HG03095 (cell line): ENCODE data around the gene SUGCT.

Experiments
- ATAC-seq: cut with Tn5 transposase; IDR thresholded peaks from one replicate; pipeline ENCODE4 v1.9.1; 2021; ENCODE audit warnings: moderate library complexity; ENCODE audit not compliant: unreplicated experiment

Gene SUGCT

DNA sequence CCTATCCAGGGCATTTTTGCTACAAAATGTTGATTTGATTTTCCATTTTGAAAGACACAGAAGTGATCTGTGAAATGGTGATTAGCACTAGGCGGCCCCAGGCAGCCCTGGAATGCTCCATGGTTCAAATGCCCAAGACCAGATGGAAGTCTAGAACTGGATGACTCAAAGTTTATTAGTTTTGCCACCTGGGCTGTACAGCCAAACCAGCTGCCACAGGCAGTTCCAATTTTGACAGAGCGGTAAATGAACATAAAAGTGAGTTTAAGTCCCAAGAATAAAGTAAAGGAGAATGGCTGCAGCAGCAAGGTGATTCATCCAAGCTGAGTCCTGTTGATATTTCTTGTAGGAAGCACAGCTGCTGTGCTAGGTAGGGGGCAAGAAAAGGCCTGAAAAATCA, 180.5 kb downstream of the SUGCT start:
- ATAC-seq = no peak

DNA sequence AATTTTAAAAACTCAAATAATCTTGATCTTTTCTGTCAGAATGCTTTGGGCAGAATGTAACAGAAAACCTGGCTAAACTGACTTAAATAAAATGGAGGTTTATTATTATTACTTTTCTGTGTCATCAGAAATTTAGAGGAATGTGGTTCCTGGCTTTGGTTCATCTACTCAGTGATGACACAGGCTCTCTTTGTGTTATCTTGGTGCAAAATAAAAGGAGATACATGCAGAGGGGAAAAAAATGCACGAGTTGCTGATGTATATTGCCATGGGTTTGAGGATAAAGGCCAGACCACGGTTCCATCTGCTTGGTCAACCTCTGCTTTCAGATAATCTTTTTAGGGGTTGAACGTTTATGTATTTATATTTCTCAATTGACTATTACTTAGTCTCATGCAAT, 181.4 kb downstream of the SUGCT start:
- ATAC-seq = no peak

DNA sequence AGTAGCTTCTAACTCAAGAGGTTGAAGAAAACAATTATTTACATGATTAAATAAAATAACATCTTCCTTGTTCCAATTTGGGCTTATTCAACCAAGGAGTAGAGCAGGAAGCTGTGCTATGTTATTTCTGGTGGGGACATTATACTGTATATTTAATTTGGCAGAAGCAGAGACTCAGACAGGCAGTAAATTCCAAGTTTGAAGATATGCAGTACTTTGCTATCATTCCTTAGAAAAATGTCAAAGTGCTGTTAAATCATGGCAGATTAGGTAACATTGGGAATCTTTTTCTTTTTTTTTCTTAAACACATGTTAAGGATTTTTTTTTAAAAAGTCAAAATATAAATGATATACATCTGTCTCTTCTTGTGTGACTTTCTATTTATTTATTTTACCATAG, 190.1 kb downstream of the SUGCT start:
- no peak for ATAC-seq

DNA sequence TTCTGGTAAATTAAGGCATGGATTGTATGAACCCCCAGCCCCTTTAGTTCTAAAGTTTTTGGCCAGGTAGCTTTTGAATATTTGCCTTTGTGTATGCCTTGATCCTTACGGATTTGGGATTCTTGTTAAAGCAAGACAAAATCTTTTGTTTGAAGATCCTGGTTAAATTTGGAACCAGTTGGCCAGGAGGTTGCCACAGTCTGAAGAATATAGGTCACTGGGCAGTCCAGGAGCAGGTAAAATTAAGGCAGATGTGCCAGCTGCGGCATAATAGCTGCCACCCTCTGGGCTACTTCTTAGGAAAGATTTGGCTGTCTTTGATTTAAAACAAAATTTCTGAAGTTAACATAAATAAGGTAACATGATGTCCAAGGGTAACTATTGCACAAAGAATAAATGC, 192.3 kb downstream of the SUGCT start:
- no peak for ATAC-seq

DNA sequence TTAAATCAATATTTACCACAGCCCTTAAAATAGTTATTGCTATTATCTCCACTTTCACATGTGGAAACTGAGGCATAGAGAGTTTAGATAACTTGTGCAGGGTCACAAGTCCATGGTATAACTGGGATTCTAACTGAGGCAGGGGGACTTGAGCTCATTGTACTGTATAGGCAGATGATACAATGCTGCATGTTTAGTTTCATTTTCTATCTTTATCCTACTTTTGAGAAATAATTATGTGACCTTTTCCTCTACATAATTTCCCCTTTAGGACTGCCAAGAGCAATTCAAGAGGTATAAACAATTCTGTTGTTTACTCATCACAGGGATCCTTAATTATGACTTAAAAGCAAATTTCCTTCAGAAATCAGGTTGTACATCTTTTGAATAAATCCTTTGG, 193.1 kb downstream of the SUGCT start:
- ATAC-seq = no peak

DNA sequence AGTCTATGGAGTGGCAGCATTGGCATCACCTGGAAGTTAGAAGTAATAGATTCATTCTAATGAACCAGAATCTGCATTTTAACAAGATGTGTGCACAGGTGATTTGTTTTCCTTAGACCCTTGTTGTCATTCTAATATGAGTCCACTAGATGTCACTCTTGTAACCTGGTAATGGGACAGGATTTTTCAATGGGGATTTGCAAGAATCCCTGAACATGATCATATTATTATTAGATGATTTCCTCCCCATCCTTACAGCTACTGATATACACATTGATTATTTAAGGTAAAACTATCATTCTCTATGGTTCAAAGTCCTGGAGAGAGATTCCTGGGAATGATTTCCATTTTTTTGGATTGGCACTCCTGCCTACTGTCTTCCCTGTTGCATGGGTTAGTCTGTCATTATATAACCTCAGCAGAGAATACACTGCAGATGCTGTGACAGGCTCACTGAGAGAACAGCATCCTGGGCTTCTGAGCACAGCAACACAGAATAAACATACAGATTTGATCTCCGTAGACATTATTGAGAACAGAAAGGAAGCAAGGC, 194.9 kb downstream of the SUGCT start:
- no peak for ATAC-seq

DNA sequence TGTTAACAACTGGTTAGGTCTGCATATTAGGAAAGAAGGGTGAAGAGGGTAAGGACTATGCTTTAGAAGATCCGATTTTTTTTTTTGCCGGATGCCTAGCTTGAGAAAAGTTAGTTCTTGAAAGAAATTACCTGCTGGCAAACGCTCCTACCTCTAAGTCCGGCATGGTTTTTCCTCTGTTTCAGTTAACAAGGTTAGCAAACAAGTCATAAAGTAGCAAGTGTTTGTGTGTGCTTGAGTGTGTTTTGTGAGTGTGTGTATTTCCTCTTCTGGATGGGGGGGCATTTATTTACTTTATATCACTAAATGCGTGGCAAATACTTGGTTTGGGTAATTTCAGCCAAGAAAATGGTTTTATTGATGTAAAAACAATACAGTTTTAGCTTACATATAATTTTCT, 195.6 kb downstream of the SUGCT start:
- ATAC-seq = no peak

DNA sequence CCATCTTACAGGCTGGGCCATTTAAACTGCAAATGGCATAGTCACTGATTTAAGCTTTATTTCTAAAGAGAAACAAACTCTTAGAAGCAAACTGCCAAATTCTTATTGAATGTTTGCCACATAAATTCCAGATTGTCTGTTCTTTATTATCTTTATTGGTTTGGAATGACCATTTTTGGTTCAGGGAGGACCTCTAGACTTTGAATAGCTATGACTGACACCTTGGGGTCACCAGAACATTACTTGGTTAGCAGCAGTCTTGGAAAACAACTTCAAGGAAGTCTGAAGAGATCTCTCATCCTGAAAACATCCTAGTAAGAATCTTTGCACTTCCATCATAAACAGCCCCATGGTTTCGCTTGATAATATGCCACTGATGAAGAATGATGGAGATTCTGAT, 197.1 kb downstream of the SUGCT start:
- ATAC-seq = no peak

DNA sequence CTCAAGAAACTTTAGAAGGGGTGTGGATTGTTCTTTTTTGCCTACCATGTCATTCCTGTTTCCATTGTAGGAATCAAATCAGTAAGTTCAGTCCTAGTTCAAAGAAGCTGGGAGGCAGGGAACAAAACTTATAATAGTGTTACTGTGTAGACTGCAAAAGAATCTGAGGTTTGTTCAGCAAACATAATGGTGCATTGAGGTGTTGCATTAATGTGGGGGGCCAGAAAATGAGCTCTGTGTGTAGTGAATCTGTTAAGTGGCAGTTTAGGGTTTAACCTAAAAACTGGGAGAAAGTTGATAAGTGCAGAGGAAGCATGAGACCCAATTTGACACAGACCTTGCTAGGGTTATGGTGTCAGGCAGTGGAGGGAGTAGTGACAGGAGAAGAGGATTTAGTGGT, 197.7 kb downstream of the SUGCT start:
- ATAC-seq = no peak

DNA sequence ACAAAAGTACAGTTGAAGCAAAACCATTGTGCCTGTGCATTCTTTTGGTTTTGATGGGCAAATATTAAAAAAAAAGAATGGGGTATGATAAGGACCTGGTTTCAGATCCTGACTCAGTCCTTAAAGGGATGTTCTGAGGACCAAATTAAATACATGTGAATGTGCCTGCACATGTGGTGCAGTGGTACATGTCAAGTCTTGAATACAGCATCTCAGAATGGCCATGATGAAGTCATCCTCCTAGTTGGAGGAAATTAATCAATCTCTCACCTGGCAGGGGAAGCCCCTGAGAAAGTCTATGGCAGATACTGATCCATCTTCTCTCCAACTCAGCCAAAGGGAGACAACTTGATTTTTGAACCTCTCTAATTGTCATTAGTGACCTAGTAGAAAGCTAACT, 207.0 kb downstream of the SUGCT start:
- no peak for ATAC-seq

DNA sequence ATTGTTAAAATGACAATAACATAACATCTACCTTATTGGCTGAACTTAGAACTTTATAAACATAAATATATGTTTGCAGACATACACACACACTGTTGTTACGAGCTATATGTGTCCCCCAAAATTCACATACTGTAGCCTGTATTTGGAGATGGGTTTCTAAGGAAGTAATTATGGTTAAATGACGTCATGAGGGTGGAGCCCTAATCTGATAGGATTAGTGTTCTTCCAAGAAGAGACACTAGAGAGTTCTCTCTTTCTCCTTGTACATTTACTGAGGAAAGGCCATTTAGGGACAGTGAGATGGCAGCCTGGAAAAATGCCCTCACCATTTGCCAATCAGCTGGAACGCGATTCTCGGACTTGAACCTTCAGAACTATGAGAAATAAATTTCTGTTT, 211.7 kb downstream of the SUGCT start:
- ATAC-seq = no peak

DNA sequence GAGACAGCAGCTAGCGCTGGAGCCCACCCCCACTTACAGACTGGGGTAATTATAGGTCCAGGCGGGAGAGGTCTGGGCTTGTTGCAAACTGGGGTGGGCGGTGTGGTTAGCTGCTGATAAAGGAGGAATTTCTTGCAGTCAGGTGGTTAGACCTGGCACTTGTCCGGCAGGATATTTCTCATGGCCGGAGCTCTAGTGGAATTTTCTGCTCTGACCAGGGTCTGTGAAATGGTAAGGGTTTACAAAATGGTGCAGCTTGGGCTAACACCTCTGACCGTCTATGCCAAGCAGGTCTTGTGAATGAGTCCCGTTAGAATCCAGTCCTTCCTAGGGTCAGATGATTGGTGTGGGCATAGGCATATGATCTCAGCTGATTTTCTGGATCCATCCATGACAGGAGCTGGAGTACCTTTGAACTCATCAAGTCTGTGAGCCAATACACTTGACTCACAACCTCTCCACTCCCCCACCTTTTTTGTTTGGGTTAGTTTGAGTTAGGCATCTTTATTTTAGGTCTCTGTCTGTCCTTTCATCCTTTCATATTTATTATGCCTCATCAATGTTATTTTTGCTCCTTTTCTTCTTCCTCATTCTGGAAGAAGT, 213.4 kb downstream of the SUGCT start:
- no peak for ATAC-seq

DNA sequence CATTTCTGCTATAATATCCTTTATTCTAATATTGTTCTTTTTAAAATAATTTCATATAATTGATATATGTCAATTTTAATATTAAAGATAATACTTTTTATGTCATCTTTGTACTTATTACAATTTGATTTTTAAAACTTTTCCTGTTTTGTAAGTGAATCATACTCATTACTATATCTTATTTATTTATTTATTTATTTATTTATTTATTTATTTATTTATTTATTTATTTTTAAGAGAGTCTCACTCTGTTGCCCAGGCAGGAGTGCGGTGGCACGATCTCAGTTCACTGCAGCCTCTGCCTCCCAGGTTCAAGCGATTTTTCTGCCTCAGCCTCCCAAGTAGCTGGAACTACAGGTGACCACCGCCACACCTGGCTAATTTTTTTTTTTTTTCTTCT, 215.3 kb downstream of the SUGCT start:
- no peak for ATAC-seq

DNA sequence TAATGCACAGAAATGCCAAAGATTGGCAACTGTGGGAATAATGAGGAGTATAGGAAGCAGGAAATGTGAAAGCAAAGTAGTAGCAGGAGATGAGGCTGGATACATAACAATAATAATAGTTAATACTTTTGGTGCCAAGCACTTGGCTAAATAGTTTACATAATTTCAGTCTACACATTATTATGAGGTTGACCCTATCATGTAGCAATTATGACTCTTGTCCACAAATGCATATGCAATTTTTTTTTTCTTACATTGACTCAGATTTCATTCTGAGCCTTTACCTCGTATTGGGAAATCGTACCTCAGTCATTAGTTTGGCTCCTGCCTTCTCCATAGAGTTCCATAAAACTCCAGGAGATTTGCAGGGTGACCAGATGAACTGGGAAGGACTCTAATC, 219.9 kb downstream of the SUGCT start:
- ATAC-seq = no peak

DNA sequence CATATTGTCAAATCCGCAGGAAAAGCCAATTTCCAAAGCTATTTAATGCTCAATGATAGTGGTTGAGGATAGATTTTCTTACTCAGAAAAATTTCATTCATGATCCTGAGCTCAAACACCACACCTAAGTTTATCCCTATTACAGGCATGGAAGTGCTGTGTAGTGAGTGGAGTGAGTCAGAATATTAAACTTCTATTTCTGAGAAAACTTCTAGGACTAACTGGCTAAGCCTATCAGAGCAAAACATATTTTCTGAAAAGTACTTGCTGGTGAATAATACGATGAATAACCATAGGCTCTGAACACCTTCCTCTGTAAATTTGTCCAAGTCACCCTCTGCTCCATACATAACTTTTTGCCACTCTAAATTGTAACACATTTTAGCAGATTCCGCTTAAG, 221.5 kb downstream of the SUGCT start:
- ATAC-seq = no peak

DNA sequence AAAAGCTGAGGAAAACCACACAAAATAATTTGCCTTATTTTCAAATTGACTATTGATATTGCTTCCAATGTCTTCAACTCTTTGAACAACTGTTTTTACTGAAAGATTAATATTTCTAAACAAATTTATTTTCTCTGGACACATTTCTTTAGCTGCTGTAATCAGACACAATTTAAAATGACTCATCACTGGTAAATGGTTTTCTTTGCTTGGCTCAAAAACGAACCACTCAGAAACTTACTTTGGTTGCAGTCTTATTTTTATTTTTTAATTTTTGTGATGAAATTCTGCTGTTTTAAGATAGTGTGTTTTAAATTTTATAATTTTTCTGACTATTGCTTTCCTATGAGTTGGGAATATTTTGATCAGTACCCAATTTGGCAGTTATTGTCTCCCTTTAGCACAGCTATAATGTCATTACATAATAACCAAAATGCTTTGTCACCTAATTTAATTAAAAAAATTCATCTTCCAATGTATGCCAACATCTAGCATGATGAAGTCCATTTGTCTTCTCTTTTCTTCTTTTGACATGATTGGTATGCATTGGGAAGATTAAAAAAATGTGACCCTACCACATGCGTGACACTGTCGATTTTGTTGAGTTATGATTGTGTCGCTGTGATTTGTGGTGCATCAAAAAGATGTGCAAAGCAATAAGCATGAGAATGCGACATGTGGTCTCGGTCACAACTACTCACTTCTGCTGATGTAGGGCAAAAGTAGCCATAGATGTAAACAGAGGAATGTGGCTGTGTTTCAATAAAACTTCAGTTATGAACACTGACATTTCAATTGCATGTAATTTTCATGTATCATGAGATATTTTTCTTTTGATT, 222.3 kb downstream of the SUGCT start:
- ATAC-seq = no peak

DNA sequence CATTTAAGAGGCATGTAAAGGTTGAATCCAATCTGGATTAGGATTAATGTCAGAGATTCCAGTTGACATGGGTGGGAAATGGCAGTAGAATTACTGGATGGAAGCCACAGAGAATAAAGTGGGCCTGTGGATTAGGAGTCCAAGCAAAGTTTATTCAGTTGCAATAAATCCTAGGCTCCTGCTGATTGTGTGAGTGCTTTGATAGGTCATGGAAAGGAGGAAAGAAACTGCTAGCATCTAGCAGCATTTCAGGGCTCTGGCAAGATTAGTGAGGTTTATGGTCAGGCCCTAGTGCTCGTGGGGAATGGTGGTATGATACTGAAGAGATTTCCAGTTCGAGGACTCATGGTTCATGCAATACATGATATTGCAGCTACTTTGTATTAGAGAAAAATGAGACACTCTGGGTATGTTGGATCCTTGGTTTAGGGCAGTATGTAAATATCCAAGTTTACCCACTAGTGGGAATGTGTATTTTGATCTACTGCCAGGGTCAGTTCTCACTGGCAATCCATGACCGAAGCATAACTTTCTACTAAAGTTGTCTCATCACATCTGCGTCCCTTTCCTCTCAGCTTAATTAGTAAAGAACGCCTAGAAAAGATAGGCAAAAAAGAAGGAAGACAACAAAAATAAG, 235.0 kb downstream of the SUGCT start:
- ATAC-seq = no peak

DNA sequence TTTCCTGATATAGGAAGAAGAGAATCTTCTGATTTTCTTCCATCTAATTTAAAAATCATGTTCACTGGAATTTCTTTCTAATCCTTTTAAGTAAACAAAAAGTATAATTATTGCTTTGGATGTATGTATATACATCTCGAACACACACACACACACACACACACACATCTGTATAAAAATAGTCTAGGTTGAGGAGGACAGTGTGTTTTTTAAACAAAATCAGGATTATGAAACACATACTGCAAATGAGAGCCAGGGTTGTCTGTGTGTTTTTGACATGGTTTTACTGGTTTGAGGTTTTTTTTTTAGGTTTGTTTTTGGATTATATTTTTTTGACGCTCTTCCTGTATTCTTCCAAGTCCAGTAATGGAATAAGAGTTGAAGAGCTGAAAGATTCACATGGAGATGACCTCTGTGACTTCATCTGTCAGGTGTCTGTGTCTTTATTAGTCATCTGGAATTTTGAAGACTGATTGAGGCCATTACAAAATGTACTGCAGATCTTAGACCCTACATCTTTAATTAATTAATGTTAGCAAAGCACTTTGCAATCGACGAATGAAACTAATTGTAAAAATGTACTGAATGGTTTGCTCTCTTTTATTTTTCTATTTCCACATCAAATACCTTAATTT, 237.1 kb downstream of the SUGCT start:
- ATAC-seq = no peak

DNA sequence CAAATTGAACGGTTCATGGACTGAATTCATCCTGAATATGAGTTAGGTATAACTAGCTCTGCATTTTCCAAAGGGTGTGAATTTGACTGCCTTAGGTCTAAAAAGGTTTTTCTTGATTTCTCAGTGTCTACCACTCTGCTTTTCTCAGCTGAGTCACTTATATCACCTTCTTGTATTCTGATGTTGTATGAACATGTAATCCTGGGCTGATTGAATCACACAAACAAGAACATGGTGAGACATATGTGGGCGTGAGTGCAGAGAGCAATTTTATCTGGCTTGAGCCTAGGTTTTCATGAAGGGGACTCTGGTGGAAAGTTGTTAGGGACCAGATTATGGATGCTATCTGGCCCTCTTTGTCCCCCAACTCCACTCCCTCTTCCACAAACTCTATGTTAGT, 239.8 kb downstream of the SUGCT start:
- ATAC-seq = no peak

DNA sequence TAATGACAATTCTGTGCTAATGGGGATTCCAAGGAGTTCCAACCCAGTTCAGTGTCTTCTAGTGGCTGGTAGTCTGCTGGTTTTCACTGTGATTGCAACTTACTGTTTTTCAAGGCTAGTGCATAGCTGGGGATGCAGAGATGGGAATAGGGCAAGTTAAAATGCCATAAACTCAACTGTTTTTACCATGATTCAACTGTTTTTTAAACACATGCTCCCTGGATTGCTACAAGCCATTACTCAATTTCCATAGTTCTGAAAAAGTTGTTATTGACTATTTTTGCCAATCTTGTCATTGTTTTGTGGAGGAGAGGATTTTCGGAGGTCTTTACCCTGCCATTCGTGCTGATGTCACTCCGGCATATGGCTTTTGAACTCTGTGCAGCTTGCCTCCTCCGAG, 245.3 kb downstream of the SUGCT start:
- ATAC-seq = no peak

DNA sequence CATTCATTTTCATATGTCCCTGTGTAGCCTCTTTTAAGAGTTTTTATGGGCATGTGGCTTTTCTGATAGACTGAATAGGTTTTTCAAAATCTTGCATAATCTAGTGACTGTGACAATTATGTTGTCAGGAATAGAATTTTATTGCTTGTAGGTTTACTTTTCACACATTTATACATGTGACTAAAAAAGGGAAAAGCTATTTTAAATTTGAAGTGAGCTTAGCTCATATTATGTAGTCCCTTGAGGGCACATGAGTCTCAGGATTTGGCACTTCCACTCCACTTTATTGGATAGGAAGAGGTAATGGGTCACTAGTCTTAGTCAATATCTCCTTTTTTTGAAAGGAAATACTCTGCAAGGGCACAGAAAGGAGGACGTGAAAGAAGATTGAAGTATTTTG, 247.3 kb downstream of the SUGCT start:
- ATAC-seq = no peak

DNA sequence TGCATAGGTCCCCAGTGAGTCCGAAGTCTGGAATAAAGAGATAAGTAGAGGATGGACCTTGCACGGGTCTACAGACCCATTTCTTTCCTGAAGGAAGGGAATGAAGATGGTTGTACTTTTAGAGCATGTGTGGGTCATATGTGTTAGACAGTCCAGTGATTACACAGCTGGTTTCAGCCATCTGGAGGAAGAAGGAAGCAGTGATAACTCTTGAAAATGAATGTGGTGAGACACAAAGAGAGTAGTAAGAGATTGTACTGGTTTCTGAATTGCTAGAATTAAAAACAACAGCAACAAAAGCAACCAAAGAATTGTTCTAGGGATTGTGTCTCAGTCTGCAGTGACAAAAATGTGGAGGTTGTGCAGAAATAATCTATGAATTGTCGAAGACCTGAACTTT, 258.9 kb downstream of the SUGCT start:
- ATAC-seq = no peak
